ENCODE results near the gene CECR2. TPM values are rescaled to one million over a fixed set of nuclear protein-coding genes. Genes with fewer than 3 reads are reported as not detected.

CECR2 gene
- total and polyA plus RNA-seq, 2 of the 8 experiments (the other 6 are each of a cell fraction or from before 2014, with no cell fraction given): 18.3 to 123 TPM

DNA sequence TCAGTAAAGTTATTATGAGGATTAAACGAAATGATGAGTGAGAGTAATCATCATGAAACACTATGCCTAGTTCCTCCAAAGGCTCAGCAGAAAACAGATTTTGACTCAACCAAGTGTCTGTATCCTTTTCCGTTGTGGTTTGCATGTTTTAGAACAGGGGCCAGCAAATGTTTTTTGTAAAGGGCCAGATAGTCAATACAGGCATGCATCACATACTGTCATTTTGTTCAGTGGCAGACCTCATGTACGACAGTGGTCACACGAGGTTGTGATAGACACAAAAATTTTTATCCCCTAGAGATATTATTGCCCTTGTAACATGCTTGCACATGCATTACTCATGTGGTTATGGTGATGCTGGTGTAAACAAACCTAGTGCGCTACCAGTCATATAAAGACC is 112.2 kb downstream of the CECR2 start:
- H3K23ac ChIP-seq (ENCODE audit: insufficient read length): no peak overlapping the region
- no peak overlapping the region for H2AFZ ChIP-seq (ENCODE audit: low read length)
- no peak for DNase-seq (ENCODE audit: low read depth in 1 of 2, low spot score in 2 of 2)
- H3K27me3 ChIP-seq (replicated peaks in 1 of 4; ENCODE audit: control insufficient read depth in 3 of 4, extremely low read depth in 1 of 4, insufficient read depth in 3 of 4, low read length in 3 of 4): no peaks in the 10 kb centered on the region
- no peak overlapping the region for H2BK120ac ChIP-seq (replicated peaks; ENCODE audit: low read depth, low read length)
- H3K4me2 ChIP-seq (ENCODE audit: insufficient read depth in 1 of 2, low read depth in 2 of 2, low read length in 2 of 2): no peak overlapping the region
- H2AK5ac ChIP-seq (ENCODE audit: low read depth, low read length): no peak overlapping the region
- peaks cover 9 to 15% of the 10 kb centered on the region in 2 experiments for H4K20me1 ChIP-seq (replicated peaks in 1 of 2; ENCODE audit: control insufficient read depth in 1 of 2, insufficient read depth in 2 of 2, low read length in 2 of 2)
- no peak overlapping the region for H3K56ac ChIP-seq (replicated peaks; ENCODE audit: insufficient read length, low read depth, low read length)
- no peak overlapping the region for H2BK12ac ChIP-seq (ENCODE audit: low read depth, low read length)
- H3K23me2 ChIP-seq (ENCODE audit: low read depth, low read length): no peaks in the 10 kb centered on the region
- no peak overlapping the region for H4K8ac ChIP-seq (ENCODE audit: extremely low read depth, insufficient read depth, low read length)
- no peak overlapping the region for H3K4me3 ChIP-seq (ENCODE audit: extremely low read depth in 1 of 4, insufficient read depth in 2 of 4, low read depth in 3 of 4, low read length in 4 of 4)
- peaks cover 0 to 33% (median 11%) of the 10 kb centered on the region in 4 experiments; a peak in 5 of 8 replicates for H3K36me3 ChIP-seq (ENCODE audit: control insufficient read depth in 2 of 4, insufficient read depth in 4 of 4, low read length in 3 of 4)
- no peak overlapping the region for H4K91ac ChIP-seq (replicated peaks; ENCODE audit: insufficient read length, low read length)
- CTCF ChIA-PET (ENCODE audit: partially characterized antibody): interaction anchor here (1.3 kb wide), 1 partner anchor 11 kb away, joined by 4 read pairs; no protein-coding TSS in a partner anchor
- no peaks in the 10 kb centered on the region for H3K9me3 ChIP-seq (ENCODE audit: insufficient read depth in 2 of 2, low read depth in 1 of 2, low read length in 1 of 2)
- no peak overlapping the region for H3K18ac ChIP-seq (ENCODE audit: extremely low read depth, low read length)
- H3K9ac ChIP-seq (replicated peaks in 1 of 4; ENCODE audit: extremely low read depth in 1 of 4, low read depth in 3 of 4, low read length in 3 of 4): no peak overlapping the region
- H3K4me1 ChIP-seq (replicated peaks in 1 of 4; ENCODE audit: control insufficient read depth in 3 of 4, insufficient read depth in 4 of 4, low read length in 3 of 4): peaks cover 0 to 4% (median 0%) of the 10 kb centered on the region in 4 experiments; a peak in 2 of 7 replicates
- 94% methylated on average over 5 of the region's 5 CpGs; no CpG with 5 or more reads in 1 of the 2 experiments for WGBS, 2 experiments (ENCODE audit: extremely low coverage in 1 of 2, insufficient coverage in 1 of 2, insufficient read length in 1 of 2, insufficient replicate concordance in 2 of 2, low coverage in 1 of 2, low lambda C conversion rate in 2 of 2, missing lambda C conversion rate in 1 of 2)
- H3K79me2 ChIP-seq (ENCODE audit: control insufficient read depth in 1 of 2, insufficient read depth in 2 of 2, low read length in 2 of 2): peaks cover 0 to 82% of the 10 kb centered on the region in 2 experiments; a peak in 3 of 4 replicates
- H3K4ac ChIP-seq (replicated peaks; ENCODE audit: insufficient read length, low read depth, low read length): no peak overlapping the region
- TF ChIP-seq CHD1 (IDR thresholded peaks at IDR 0.05; ENCODE audit: low read depth, low read length) (no peak), TCF12 (IDR thresholded peaks at IDR 0.05; ENCODE audit: low read depth, low read length) (no peak), YY1 (IDR thresholded peaks at IDR 0.05; ENCODE audit: low read depth, low read length) (no peak), RAD21 (IDR thresholded peaks at IDR 0.05 in 1 of 2, conservative IDR thresholded peaks at IDR 0.05 in 1 of 2; ENCODE audit: low read depth in 2 of 2, low read length in 2 of 2) (no peak), MAFK (IDR thresholded peaks at IDR 0.05; ENCODE audit: low read depth, low read length) (no peak), SIRT6 (IDR thresholded peaks at IDR 0.05; ENCODE audit: low read length) (no peak), TAF7 (optimal IDR thresholded peaks at IDR 0.05; ENCODE audit: borderline replicate concordance, low read depth, low read length) (no peak)
- TF ChIP-seq, protein P1, sequence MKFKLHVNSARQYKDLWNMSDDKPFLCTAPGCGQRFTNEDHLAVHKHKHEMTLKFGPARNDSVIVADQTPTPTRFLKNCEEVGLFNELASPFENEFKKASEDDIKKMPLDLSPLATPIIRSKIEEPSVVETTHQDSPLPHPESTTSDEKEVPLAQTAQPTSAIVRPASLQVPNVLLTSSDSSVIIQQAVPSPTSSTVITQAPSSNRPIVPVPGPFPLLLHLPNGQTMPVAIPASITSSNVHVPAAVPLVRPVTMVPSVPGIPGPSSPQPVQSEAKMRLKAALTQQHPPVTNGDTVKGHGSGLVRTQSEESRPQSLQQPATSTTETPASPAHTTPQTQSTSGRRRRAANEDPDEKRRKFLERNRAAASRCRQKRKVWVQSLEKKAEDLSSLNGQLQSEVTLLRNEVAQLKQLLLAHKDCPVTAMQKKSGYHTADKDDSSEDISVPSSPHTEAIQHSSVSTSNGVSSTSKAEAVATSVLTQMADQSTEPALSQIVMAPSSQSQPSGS (IDR thresholded peaks at IDR 0.05; ENCODE audit: low read length): no peak
- POLR2A ChIA-PET (ENCODE audit: partially characterized antibody): interaction anchor here (1.3 kb wide), 1 partner anchor 9 kb away, joined by 5 read pairs; no protein-coding TSS in a partner anchor
- H2BK20ac ChIP-seq (ENCODE audit: low read length): no peak overlapping the region
- no peak overlapping the region for H2BK15ac ChIP-seq (ENCODE audit: low read length)
- no peak for FAIRE-seq
- H4K5ac ChIP-seq (ENCODE audit: insufficient read length, low read depth, low read length): no peak overlapping the region
- H3K27ac ChIP-seq (ENCODE audit: low read depth, low read length): no peak overlapping the region
- H3K14ac ChIP-seq (ENCODE audit: insufficient read length): no peak overlapping the region
- no peak overlapping the region for H2BK5ac ChIP-seq (ENCODE audit: low read depth, low read length)
- peaks cover 8% of the 10 kb centered on the region; the same call in 1 of the 2 replicates for H3K79me1 ChIP-seq (ENCODE audit: low read depth, low read length)
